ENCODE results near the gene ENPP6.

- TF ChIP-seq POLR2A (IDR thresholded peaks at IDR 0.05; ENCODE audit: low read length) (no peak), GATA1 (IDR thresholded peaks at IDR 0.05; ENCODE audit: low read depth, low read length) (no peak)
These were observed 90.9 kb downstream of the ENPP6 start for GRCh38 chr4:184126800-184127199.
